Prostate gland (tissue), 2 donors: ENCODE measurements around the gene C17orf67. TPM values are rescaled to one million over a fixed set of nuclear protein-coding genes. Genes with fewer than 3 reads are reported as not detected.

ENCODE experiments used
- DNase-seq: peaks from one replicate; pipeline ENCODE4 v3.0.0-alpha.2; 2019; ENCODE audit warnings: low spot score
- H3K27ac ChIP-seq, 2 donors: fragments of 200-600 bp; sonication (generic); 2 replicates each; pipeline ENCODE4 v1.5.1; 2017 to 2019
- H3K27me3 ChIP-seq: fragments of 200-600 bp; sonication (generic); replicated peaks from 2 replicates; pipeline ENCODE4 v1.5.1; 2019; ENCODE audit not compliant: insufficient read depth
- H3K36me3 ChIP-seq, 2 donors: fragments of 200-600 bp; sonication (generic); 1 replicate in 1 of 2; 2 replicates in 1 of 2; pipeline versions ENCODE4 v1.5.1 to v1.8.1; 2017 to 2019
- H3K4me1 ChIP-seq: fragments of 200-600 bp; sonication (generic); replicated peaks from 2 replicates; pipeline ENCODE4 v1.5.1; 2019
- H3K4me3 ChIP-seq, 2 donors: fragments of 200-600 bp; sonication (generic); 2 replicates each; pipeline ENCODE4 v1.5.1; 2017 to 2019
- H3K9me3 ChIP-seq: fragments of 200-600 bp; sonication (generic); 2 replicates; pipeline ENCODE4 v1.5.1; 2017
- CTCF ChIP-seq, 4 experiments: fragments of 200-600 bp in 2 of 4; fragments of 450-650 bp in 2 of 4; sonication (generic) in 2 of 4; IDR thresholded peaks; 1 replicate in 3 of 4; 2 replicates in 1 of 4; pipeline ENCODE4 v1.5.1; 2016 to 2019; ENCODE audit warnings: antibody characterized with exemption in 4 of 4, mild to moderate bottlenecking in 2 of 4, moderate library complexity in 2 of 4
- POLR2A ChIP-seq: fragments of 450-650 bp; IDR thresholded peaks from one replicate; pipeline ENCODE4 v1.6.1; 2016; ENCODE audit warnings: antibody characterized with exemption, mild to moderate bottlenecking
- POLR2AphosphoS5 ChIP-seq: sonication (generic); formaldehyde crosslinking; IDR thresholded peaks from one replicate; pipeline ENCODE4 v1.6.1; 2017; ENCODE audit warnings: antibody characterized with exemption
- WGBS: methylation state at CpG from one replicate; pipeline ENCODE4 v1.1.5; 2018; 5-methylcytosine and 5-hydroxymethylcytosine counted together
- intact Hi-C: fragments of 100-400 bp; cut with DNase I; formaldehyde crosslinking; loops from one replicate; pipeline ENCODE4 v1.14.2; 2022
- total RNA-seq, 2 donors: library from RNA; depleted of rRNA; stranded (reverse); fragments of >200 nt; gene quantifications; one replicate each; pipeline ENCODE4 v1.1.0, GENCODE V29; 2016

The C17orf67 gene
- total RNA-seq, 2 donors from 2014 or later: 2.5 to 2.6 TPM

GRCh38 chr17:56838687-56839086 lies 5.0 kb upstream of the C17orf67 start:
- Histone ChIP-seq H3K9me3 (no peaks in the 10 kb centered on the region), H3K27me3 (no peaks in the 10 kb centered on the region), H3K27ac (no peak overlapping the region), H3K4me3 (no peak overlapping the region), H3K36me3 (no peaks in the 10 kb centered on the region), H3K4me1 (no peaks in the 10 kb centered on the region)
- DNase-seq: no peak
- WGBS: 90% methylated on average over 3 of the region's 3 CpGs
- intact Hi-C loops: no loop called here
- TF ChIP-seq POLR2A (no peak), CTCF (IDR thresholded peaks at IDR 0.05) (no peak), POLR2AphosphoS5 (no peak)

GRCh38 chr17:56835264-56835585 lies 1.5 kb upstream of the C17orf67 start:
- intact Hi-C loops: no loop called here
- no peaks in the 10 kb centered on the region for H3K9me3 ChIP-seq
- WGBS: 50% methylated on average over 7 of the region's 7 CpGs
- H3K27me3 ChIP-seq: no peaks in the 10 kb centered on the region
- peak overlapping the region; percentile 91 to 95 for H3K27ac ChIP-seq
- H3K4me3 ChIP-seq: peak overlapping the region; percentile 67 to 79
- H3K36me3 ChIP-seq: no peaks in the 10 kb centered on the region
- no peaks in the 10 kb centered on the region for H3K4me1 ChIP-seq
- TF ChIP-seq POLR2A: no peak
- TF ChIP-seq CTCF (IDR thresholded peaks at IDR 0.05): no peak
- TF ChIP-seq POLR2AphosphoS5: no peak
- DNase-seq: no peak

GRCh38 chr17:56834380-56835263 lies 902 bp upstream of the C17orf67 start:
- Histone ChIP-seq H3K9me3 (no peaks in the 10 kb centered on the region), H3K27ac (peak overlapping the region; percentile 91 to 95), H3K36me3 (no peaks in the 10 kb centered on the region), H3K4me1 (no peaks in the 10 kb centered on the region), H3K4me3 (peak overlapping the region; percentile 67 to 79), H3K27me3 (no peaks in the 10 kb centered on the region)
- DNase-seq: peak; percentile 56
- no peak for TF ChIP-seq POLR2A
- peak in 2 of 4 experiments; percentile 40 to 48 for TF ChIP-seq CTCF (IDR thresholded peaks at IDR 0.05)
- TF ChIP-seq POLR2AphosphoS5: no peak
- intact Hi-C loops: loop anchor here (5.0 kb wide), 1 partner anchor 78 kb away; the partner anchor contains the start of gene TRIM25
- 6% methylated on average over 56 of the region's 81 CpGs for WGBS

- no peaks in the 10 kb centered on the region for H3K9me3 ChIP-seq
- peak overlapping the region; percentile 91 to 95 for H3K27ac ChIP-seq
- TF ChIP-seq CTCF (IDR thresholded peaks at IDR 0.05) (peak in 1 of 4 experiments; percentile 18), POLR2AphosphoS5 (no peak), POLR2A (peak; percentile 12)
- no peaks in the 10 kb centered on the region for H3K27me3 ChIP-seq
- H3K36me3 ChIP-seq: no peaks in the 10 kb centered on the region
- DNase-seq: peak; percentile 25
- intact Hi-C loops: loop anchor here (5.0 kb wide), 1 partner anchor 79 kb away; the partner anchor contains the start of gene TRIM25
- H3K4me3 ChIP-seq: peak overlapping the region; percentile 67 to 79
- no peaks in the 10 kb centered on the region for H3K4me1 ChIP-seq
- 2% methylated on average over 44 of the region's 95 CpGs for WGBS
Measured at GRCh38 chr17:56833057-56833808, 487 bp downstream of the C17orf67 start.
